SK-N-SH (cell line): ENCODE results near the gene ZBTB37. TPM values are rescaled to one million over a fixed set of nuclear protein-coding genes. Genes with fewer than 3 reads are reported as not detected.

Experiments
- CTCF ChIA-PET: fragments of 300-600, 350-600 bp; formaldehyde crosslinking; extraction: SDS; loops from one replicate; lab custom pipeline; 2021; lab: Yijun Ruan, JAX
- POLR2A ChIA-PET: fragments of 350-600 bp; sonication (Branson Sonifier 250); formaldehyde crosslinking; extraction: SDS; loops from one replicate; lab custom pipeline; 2020; ENCODE audit warnings: antibody characterized with exemption, inconsistent platforms; lab: Yijun Ruan, JAX
- DNase-seq: peaks from one replicate; pipeline ENCODE4 v3.0.0; 2012
- H2AFZ ChIP-seq: fragments of 200-600 bp; sonication (generic); 2 replicates; pipeline ENCODE4 v1.8.1; 2016; ENCODE audit warnings: antibody characterized with exemption, mild to moderate bottlenecking, low read depth
- H3F3A ChIP-seq: fragments of 200-600 bp; sonication (generic); replicated peaks from 2 replicates; pipeline ENCODE3; 2016; ENCODE audit warnings: antibody characterized with exemption, mild to moderate bottlenecking; ENCODE audit not compliant: insufficient read depth
- H3K27ac ChIP-seq, 2 experiments: fragments of 200-500 bp in 1 of 2; fragments of 200-600 bp in 1 of 2; sonication (Bioruptor generic) in 1 of 2; sonication (generic), shearing (Covaris generic) in 1 of 2; 2 replicates each; pipeline versions ENCODE4 v1.5.1 to v1.6.1; 2014 to 2016; ENCODE audit warnings: low read depth in 2 of 2, inconsistent platforms in 1 of 2, low read length in 1 of 2, mild to moderate bottlenecking in 1 of 2, mixed read lengths in 1 of 2
- H3K27me3 ChIP-seq: fragments of 200-600 bp; sonication (generic), shearing (Covaris generic); 2 replicates; pipeline ENCODE4 v1.6.1; 2016; ENCODE audit warnings: mixed run types; ENCODE audit not compliant: insufficient read depth
- H3K36me3 ChIP-seq, 2 experiments: fragments of 200-500 bp in 1 of 2; fragments of 200-600 bp in 1 of 2; sonication (Bioruptor generic) in 1 of 2; sonication (generic) in 1 of 2; replicated peaks in 1 of 2; 2 replicates each; pipeline versions ENCODE3 to v1.5.1; 2014 to 2016; ENCODE audit warnings: low read length in 1 of 2, mild to moderate bottlenecking in 1 of 2; ENCODE audit not compliant: insufficient read depth in 2 of 2, control insufficient read depth in 1 of 2
- H3K4me1 ChIP-seq, 2 experiments: fragments of 200-500 bp in 1 of 2; fragments of 200-600 bp in 1 of 2; sonication (Bioruptor generic) in 1 of 2; sonication (generic), shearing (Covaris generic) in 1 of 2; 2 replicates each; pipeline versions ENCODE4 v1.5.1 to v1.6.1; 2014 to 2016; ENCODE audit warnings: low read depth in 1 of 2, low read length in 1 of 2, mixed run types in 1 of 2; ENCODE audit not compliant: insufficient read depth in 2 of 2, control insufficient read depth in 1 of 2
- H3K4me2 ChIP-seq: fragments of 200-600 bp; sonication (generic), shearing (Covaris generic); 2 replicates; pipeline ENCODE4 v1.6.1; 2017; ENCODE audit warnings: mixed run types
- H3K4me3 ChIP-seq, 2 experiments: fragments of 200-500 bp in 1 of 2; fragments of 200-600 bp in 1 of 2; sonication (Bioruptor generic) in 1 of 2; sonication (generic), shearing (Covaris generic) in 1 of 2; 2 replicates each; pipeline versions ENCODE4 v1.5.1 to v1.8.1; 2014 to 2016; ENCODE audit warnings: low read depth in 2 of 2, inconsistent platforms in 1 of 2, low read length in 1 of 2, mild to moderate bottlenecking in 1 of 2, mixed read lengths in 1 of 2, moderate library complexity in 1 of 2
- H3K79me2 ChIP-seq: fragments of 200-600 bp; sonication (generic); 2 replicates; pipeline ENCODE4 v1.8.1; 2017; ENCODE audit warnings: mild to moderate bottlenecking; ENCODE audit not compliant: insufficient read depth
- H3K9ac ChIP-seq: fragments of 200-600 bp; sonication (generic); 2 replicates; pipeline ENCODE4 v1.6.1; 2017; ENCODE audit warnings: mixed run types
- H3K9me2 ChIP-seq: fragments of 200-600 bp; sonication (generic); 2 replicates; pipeline ENCODE4 v1.6.1; 2017; ENCODE audit warnings: mixed run types
- H3K9me3 ChIP-seq: fragments of 200-600 bp; sonication (generic); 2 replicates; pipeline ENCODE4 v1.6.1; 2017; ENCODE audit warnings: mixed run types, mild to moderate bottlenecking, moderate library complexity
- H4K20me1 ChIP-seq: fragments of 200-600 bp; sonication (generic); 2 replicates; pipeline ENCODE4 v1.6.1; 2017; ENCODE audit warnings: mild to moderate bottlenecking, mixed run types; ENCODE audit not compliant: insufficient read depth
- CHD2 ChIP-seq: fragments of 150-350 bp; IDR thresholded peaks from 2 replicates; pipeline ENCODE4 v1.6.1; 2018; ENCODE audit warnings: low read length; ENCODE audit not compliant: partially characterized antibody
- ELF1 ChIP-seq: IDR thresholded peaks from 2 replicates; pipeline ENCODE4 v1.4.0; 2012
- EP300 ChIP-seq, 2 experiments: IDR thresholded peaks; 2 replicates each; pipeline versions ENCODE4 v1.4.0 to v1.6.1; 2012; ENCODE audit warnings: borderline replicate concordance in 1 of 2, low read depth in 1 of 2, low read length in 1 of 2
- EZH2phosphoT487 ChIP-seq: fragments of 200-600 bp; sonication (generic); IDR thresholded peaks from 2 replicates; pipeline ENCODE4 v1.6.1; 2017; ENCODE audit warnings: low read depth, mixed run types, mild to moderate bottlenecking, antibody characterized with exemption, moderate library complexity, borderline replicate concordance
- FOSL2 ChIP-seq: IDR thresholded peaks from 2 replicates; pipeline ENCODE4 v1.4.0; 2012; ENCODE audit warnings: low read depth, mild to moderate bottlenecking, moderate library complexity, borderline replicate concordance
- FOXJ3 ChIP-seq: sonication (generic); formaldehyde crosslinking; IDR thresholded peaks from 2 replicates; pipeline ENCODE4 v1.5.1; 2020; ENCODE audit warnings: mild to moderate bottlenecking, missing genetic modification reagents
- GATA2 ChIP-seq: sonication (generic); formaldehyde crosslinking; IDR thresholded peaks from 2 replicates; pipeline ENCODE4 v1.5.0; 2020; ENCODE audit warnings: mild to moderate bottlenecking, missing genetic modification reagents
- JUND ChIP-seq: IDR thresholded peaks from 2 replicates; pipeline ENCODE4 v1.4.0; 2012
- MEF2A ChIP-seq: IDR thresholded peaks from 2 replicates; pipeline ENCODE4 v1.4.0; 2012; ENCODE audit warnings: low read depth, borderline replicate concordance
- MXI1 ChIP-seq: IDR thresholded peaks from 2 replicates; pipeline ENCODE4 v1.6.1; 2012; ENCODE audit warnings: mild to moderate bottlenecking, low read depth, low read length, improper control_type of control experiment
- RAD21 ChIP-seq: IDR thresholded peaks from 2 replicates; pipeline ENCODE4 v1.6.1; 2012; ENCODE audit warnings: mild to moderate bottlenecking, low read length
- REST ChIP-seq: IDR thresholded peaks from 2 replicates; pipeline ENCODE4 v1.6.1; 2012; ENCODE audit warnings: mild to moderate bottlenecking, low read depth, low read length, moderate library complexity
- RFX5 ChIP-seq: IDR thresholded peaks from 2 replicates; pipeline ENCODE4 v1.6.1; 2012; ENCODE audit warnings: mild to moderate bottlenecking, improper control_type of control experiment, low read length
- SIN3A ChIP-seq: IDR thresholded peaks from 2 replicates; pipeline ENCODE4 v1.6.1; 2012; ENCODE audit warnings: low read depth, mild to moderate bottlenecking, low read length, moderate library complexity, borderline replicate concordance
- TAF1 ChIP-seq: IDR thresholded peaks from 2 replicates; pipeline ENCODE4 v1.6.1; 2012; ENCODE audit warnings: low read depth, mild to moderate bottlenecking, low read length, moderate library complexity, borderline replicate concordance
- TCF12 ChIP-seq: IDR thresholded peaks from 2 replicates; pipeline ENCODE4 v1.4.0; 2012
- TEAD4 ChIP-seq: IDR thresholded peaks from 2 replicates; pipeline ENCODE4 v1.4.0; 2012; ENCODE audit warnings: mild to moderate bottlenecking, borderline replicate concordance; ENCODE audit not compliant: insufficient read depth
- WGBS: methylation state at CpG from one replicate; pipeline ENCODE4 v1.1.6; 2017; ENCODE audit warnings: low lambda C conversion rate; 5-methylcytosine and 5-hydroxymethylcytosine counted together
- polyA plus RNA-seq, 3 experiments: library from polyadenylated mRNA; depleted of rRNA; stranded (reverse); fragments of >200 nt; gene quantifications; 2 replicates each; pipeline ENCODE4 v1.2.3, GENCODE V29; 2012
- TF ChIP-seq, protein P1 (sequence below): IDR thresholded peaks from 2 replicates; pipeline ENCODE4 v1.4.0; 2012; ENCODE audit warnings: low read depth, borderline replicate concordance
- TF ChIP-seq, protein P2 (sequence below): fragments of 150-350 bp; IDR thresholded peaks from 2 replicates; pipeline ENCODE4 v1.6.1; 2017; ENCODE audit warnings: antibody characterized with exemption, low read length, low read depth, borderline replicate concordance
- TF ChIP-seq, protein P3 (sequence below): fragments of 200-600 bp; sonication (generic); IDR thresholded peaks from 2 replicates; pipeline ENCODE4 v1.6.1; 2017; ENCODE audit warnings: antibody characterized with exemption, mild to moderate bottlenecking, moderate library complexity

Gene ZBTB37
- polyA plus RNA-seq, 1 of the 3 experiments (the other 2 are of a cell fraction) = 0.89 TPM

DNA sequence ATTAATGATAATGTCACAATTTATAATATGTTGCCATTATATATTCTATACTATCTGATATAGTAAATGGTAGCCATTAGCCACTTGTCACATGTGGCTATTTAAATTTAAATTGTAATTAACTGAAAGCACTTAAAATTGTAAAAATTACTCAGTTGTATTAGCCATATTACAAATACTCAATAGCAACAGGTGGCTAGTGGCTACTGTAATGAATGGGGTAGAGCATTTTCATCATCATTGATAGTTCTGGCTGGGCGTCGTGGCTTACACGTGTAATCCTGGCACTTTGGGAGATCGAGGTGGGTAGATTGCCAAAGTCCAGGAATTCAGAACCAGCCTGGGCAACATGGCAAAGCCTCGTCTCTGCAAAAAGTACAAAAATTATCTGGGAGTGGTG is 16.5 kb downstream of the ZBTB37 start:
- no peak overlapping the region for H3K4me3 ChIP-seq
- H4K20me1 ChIP-seq = no peaks in the 10 kb centered on the region
- no peaks in the 10 kb centered on the region for H3K27me3 ChIP-seq
- 93% methylated on average over 5 of the region's 5 CpGs for WGBS
- H3K79me2 ChIP-seq = peaks cover 3% of the 10 kb centered on the region; the same call in 1 of the 2 replicates
- no peaks in the 10 kb centered on the region for H3K4me1 ChIP-seq
- CTCF ChIA-PET = no interaction called here
- POLR2A ChIA-PET = no interaction called here
- no peaks in the 10 kb centered on the region for H3K9me2 ChIP-seq
- H3K9ac ChIP-seq = no peak overlapping the region
- H3K4me2 ChIP-seq = no peak overlapping the region
- H3K27ac ChIP-seq = no peak overlapping the region
- DNase-seq = no peak
- H3F3A ChIP-seq = no peaks in the 10 kb centered on the region
- no peaks in the 10 kb centered on the region for H3K9me3 ChIP-seq
- TF ChIP-seq RAD21 (no peak), FOXJ3 (CRISPR knock-in tag) (no peak), JUND (no peak), ELF1 (no peak), TEAD4 (no peak), REST (no peak), MXI1 (no peak), FOSL2 (no peak), RFX5 (no peak), SIN3A (no peak), EP300 (IDR thresholded peaks at IDR 0.05; ENCODE audit: borderline replicate concordance in 1 of 2, low read depth in 1 of 2, low read length in 1 of 2) (no peak), MEF2A (no peak), EZH2phosphoT487 (no peak), CHD2 (no peak), TAF1 (no peak), GATA2 (CRISPR knock-in tag) (no peak), TCF12 (no peak)
- TF ChIP-seq, protein P1, sequence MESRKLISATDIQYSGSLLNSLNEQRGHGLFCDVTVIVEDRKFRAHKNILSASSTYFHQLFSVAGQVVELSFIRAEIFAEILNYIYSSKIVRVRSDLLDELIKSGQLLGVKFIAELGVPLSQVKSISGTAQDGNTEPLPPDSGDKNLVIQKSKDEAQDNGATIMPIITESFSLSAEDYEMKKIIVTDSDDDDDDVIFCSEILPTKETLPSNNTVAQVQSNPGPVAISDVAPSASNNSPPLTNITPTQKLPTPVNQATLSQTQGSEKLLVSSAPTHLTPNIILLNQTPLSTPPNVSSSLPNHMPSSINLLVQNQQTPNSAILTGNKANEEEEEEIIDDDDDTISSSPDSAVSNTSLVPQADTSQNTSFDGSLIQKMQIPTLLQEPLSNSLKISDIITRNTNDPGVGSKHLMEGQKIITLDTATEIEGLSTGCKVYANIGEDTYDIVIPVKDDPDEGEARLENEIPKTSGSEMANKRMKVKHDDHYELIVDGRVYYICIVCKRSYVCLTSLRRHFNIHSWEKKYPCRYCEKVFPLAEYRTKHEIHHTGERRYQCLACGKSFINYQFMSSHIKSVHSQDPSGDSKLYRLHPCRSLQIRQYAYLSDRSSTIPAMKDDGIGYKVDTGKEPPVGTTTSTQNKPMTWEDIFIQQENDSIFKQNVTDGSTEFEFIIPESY = no peak
- TF ChIP-seq, protein P2, sequence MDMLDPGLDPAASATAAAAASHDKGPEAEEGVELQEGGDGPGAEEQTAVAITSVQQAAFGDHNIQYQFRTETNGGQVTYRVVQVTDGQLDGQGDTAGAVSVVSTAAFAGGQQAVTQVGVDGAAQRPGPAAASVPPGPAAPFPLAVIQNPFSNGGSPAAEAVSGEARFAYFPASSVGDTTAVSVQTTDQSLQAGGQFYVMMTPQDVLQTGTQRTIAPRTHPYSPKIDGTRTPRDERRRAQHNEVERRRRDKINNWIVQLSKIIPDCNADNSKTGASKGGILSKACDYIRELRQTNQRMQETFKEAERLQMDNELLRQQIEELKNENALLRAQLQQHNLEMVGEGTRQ = no peak
- TF ChIP-seq, protein P3, sequence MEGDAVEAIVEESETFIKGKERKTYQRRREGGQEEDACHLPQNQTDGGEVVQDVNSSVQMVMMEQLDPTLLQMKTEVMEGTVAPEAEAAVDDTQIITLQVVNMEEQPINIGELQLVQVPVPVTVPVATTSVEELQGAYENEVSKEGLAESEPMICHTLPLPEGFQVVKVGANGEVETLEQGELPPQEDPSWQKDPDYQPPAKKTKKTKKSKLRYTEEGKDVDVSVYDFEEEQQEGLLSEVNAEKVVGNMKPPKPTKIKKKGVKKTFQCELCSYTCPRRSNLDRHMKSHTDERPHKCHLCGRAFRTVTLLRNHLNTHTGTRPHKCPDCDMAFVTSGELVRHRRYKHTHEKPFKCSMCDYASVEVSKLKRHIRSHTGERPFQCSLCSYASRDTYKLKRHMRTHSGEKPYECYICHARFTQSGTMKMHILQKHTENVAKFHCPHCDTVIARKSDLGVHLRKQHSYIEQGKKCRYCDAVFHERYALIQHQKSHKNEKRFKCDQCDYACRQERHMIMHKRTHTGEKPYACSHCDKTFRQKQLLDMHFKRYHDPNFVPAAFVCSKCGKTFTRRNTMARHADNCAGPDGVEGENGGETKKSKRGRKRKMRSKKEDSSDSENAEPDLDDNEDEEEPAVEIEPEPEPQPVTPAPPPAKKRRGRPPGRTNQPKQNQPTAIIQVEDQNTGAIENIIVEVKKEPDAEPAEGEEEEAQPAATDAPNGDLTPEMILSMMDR = no peak
- H2AFZ ChIP-seq = no peak overlapping the region
- peaks cover 41 to 49% of the 10 kb centered on the region in 2 experiments for H3K36me3 ChIP-seq
